ENCODE data around the gene IRAK1.

IRAK1 gene

DNA sequence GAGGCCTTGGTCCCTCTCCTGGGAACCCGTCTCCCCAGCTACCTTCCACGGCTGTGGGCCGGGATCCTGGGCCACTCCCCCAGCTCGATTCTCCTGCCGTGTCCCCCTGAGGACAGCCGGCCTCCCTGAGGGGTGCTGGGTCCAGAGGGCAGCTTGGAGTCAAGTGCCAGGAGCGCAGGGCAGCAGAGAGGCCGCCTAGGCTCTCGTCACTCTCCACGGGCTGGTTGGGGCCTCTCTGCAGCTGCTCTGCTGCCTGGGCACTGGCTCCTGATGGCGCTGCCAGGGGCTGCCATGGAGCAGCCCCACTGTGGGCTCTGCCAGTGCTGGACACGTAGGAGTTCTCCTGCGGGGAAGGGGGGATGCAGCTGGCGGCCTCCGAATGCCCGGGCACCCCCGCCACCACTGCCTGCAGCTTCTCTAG, 6.7 kb downstream of the IRAK1 start:
- peaks cover 15% of the 10 kb centered on the region for H3K4me1 ChIP-seq (ENCODE audit: control insufficient read depth, low read length)
- H3K79me2 ChIP-seq (ENCODE audit: control insufficient read depth, low read length): peaks cover 9% of the 10 kb centered on the region
- H3K4me3 ChIP-seq (ENCODE audit: low read length): no peak overlapping the region
- no peak overlapping the region for H3K4me2 ChIP-seq (ENCODE audit: low read length)
- no peaks in the 10 kb centered on the region for H3K9me2 ChIP-seq (replicated peaks; ENCODE audit: control insufficient read depth, low read length)
- H3F3A ChIP-seq (ENCODE audit: control insufficient read depth, insufficient read depth): no peaks in the 10 kb centered on the region
- H3K36me3 ChIP-seq (ENCODE audit: control insufficient read depth, low read length): peaks cover 58% of the 10 kb centered on the region
- H3K27ac ChIP-seq (ENCODE audit: low read depth, low read length): no peak overlapping the region
- no peaks in the 10 kb centered on the region for H3K27me3 ChIP-seq (ENCODE audit: control insufficient read depth, low read length)
- no peaks in the 10 kb centered on the region for H4K20me1 ChIP-seq (ENCODE audit: control insufficient read depth, insufficient read depth, low read depth, low read length)
- no peaks in the 10 kb centered on the region for H3K9me3 ChIP-seq (ENCODE audit: control insufficient read depth, insufficient read depth, low read length)
- no peak for TF ChIP-seq CTCF (IDR thresholded peaks at IDR 0.05; ENCODE audit: low read depth, low read length, poor library complexity, severe bottlenecking)
- no peak for TF ChIP-seq EZH2phosphoT487 (IDR thresholded peaks at IDR 0.05; ENCODE audit: borderline replicate concordance, low read length)

DNA sequence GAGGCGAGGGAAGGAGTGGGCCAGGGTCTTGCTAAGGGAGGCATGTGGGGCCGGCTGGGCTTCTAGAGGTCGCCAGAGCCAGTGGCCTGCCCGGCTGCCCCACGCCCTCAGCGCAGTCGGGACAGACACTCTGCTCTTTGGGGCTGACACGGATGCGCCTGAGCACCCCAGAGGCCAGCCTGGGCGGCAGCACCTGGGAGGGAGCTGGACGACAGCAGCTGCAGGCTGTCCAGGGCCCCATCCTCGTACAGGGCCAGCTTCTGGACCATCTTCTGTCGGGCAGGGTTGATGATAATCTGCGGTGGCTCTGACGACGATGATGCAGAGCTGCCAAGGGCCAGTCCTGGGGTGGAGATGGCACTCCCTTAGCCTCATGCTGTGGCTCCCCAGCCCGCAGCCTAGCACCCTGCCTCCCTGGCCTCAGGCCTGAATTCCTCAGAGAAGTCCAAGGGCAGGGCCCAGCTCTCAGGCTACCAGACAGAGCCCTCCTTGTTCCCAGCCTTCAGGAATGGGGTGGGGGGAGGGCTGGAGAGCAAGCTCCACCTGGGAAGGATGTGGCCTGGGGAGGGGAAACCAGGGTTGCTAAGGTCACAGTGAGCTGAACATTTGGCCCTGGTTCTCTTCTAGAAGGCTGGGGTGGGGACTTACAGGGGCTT, 7.2 kb downstream of the IRAK1 start:
- Histone ChIP-seq H3K36me3 (ENCODE audit: control insufficient read depth, low read length) (peaks cover 56% of the 10 kb centered on the region), H4K20me1 (ENCODE audit: control insufficient read depth, insufficient read depth, low read depth, low read length) (no peaks in the 10 kb centered on the region), H3F3A (ENCODE audit: control insufficient read depth, insufficient read depth) (no peaks in the 10 kb centered on the region), H3K9me2 (replicated peaks; ENCODE audit: control insufficient read depth, low read length) (no peaks in the 10 kb centered on the region), H3K9me3 (ENCODE audit: control insufficient read depth, insufficient read depth, low read length) (no peaks in the 10 kb centered on the region), H3K27me3 (ENCODE audit: control insufficient read depth, low read length) (no peaks in the 10 kb centered on the region), H3K27ac (ENCODE audit: low read depth, low read length) (no peak overlapping the region), H3K79me2 (ENCODE audit: control insufficient read depth, low read length) (peaks cover 6% of the 10 kb centered on the region), H3K4me1 (ENCODE audit: control insufficient read depth, low read length) (peaks cover 17% of the 10 kb centered on the region), H3K4me3 (ENCODE audit: low read length) (no peak overlapping the region), H3K4me2 (ENCODE audit: low read length) (no peak overlapping the region)
- no peak for TF ChIP-seq CTCF (IDR thresholded peaks at IDR 0.05; ENCODE audit: low read depth, low read length, poor library complexity, severe bottlenecking)

DNA sequence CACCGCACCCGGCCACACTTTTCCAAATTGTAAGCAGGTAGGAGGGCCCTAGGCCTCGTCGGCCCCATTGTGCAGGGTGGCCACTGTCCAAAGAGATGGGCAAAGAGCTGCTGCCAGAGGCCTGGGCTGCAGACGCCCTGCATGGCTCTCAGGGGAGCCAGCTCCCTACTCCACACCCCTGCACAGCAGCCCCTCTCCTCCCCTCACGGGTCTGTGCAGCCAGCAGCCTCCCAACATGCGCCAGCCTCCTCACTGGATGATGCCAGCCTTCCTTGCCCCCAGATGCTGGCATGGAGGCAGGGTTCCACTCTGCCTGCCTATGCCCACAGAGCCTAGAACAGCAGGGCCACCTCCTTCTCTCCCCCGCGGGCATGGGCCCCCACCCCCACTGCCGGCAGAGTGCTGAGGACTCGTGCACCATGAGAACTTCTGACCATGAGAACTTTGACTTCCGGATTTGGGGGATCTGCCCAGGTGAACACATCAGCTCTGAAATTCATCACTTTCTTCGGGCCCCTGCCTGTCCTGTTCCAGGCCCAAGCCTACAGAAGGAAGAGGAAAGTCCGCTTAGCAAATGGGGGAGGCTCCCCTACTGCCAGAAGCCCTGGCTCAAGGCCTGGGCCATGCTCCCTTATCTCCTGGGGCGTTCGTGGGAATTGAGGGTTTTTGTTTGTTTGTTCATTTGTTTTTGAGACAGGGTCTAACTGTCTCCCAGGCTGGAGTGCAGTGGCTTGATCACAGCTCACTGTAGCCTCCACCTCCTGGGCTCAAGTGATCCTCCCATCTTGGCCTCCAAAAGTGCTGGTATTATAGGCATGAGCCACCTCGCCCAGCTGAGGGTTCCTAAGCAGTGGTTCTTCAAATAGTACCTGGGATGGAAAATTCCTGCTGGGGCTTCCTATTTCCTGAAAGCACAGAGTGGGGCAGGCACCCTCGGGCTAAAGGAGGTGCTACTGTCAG, 8.0 kb downstream of the IRAK1 start:
- peaks cover 54% of the 10 kb centered on the region for H3K36me3 ChIP-seq (ENCODE audit: control insufficient read depth, low read length)
- peaks cover 18% of the 10 kb centered on the region for H3K4me1 ChIP-seq (ENCODE audit: control insufficient read depth, low read length)
- no peak overlapping the region for H3K27ac ChIP-seq (ENCODE audit: low read depth, low read length)
- no peak for TF ChIP-seq CTCF (IDR thresholded peaks at IDR 0.05; ENCODE audit: low read depth, low read length, poor library complexity, severe bottlenecking)
- no peak for TF ChIP-seq EZH2phosphoT487 (IDR thresholded peaks at IDR 0.05; ENCODE audit: borderline replicate concordance, low read length)
- no peak overlapping the region for H3K4me2 ChIP-seq (ENCODE audit: low read length)
- no peak overlapping the region for H3K4me3 ChIP-seq (ENCODE audit: low read length)
- no peaks in the 10 kb centered on the region for H3K79me2 ChIP-seq (ENCODE audit: control insufficient read depth, low read length)
- no peaks in the 10 kb centered on the region for H4K20me1 ChIP-seq (ENCODE audit: control insufficient read depth, insufficient read depth, low read depth, low read length)
- no peaks in the 10 kb centered on the region for H3K27me3 ChIP-seq (ENCODE audit: control insufficient read depth, low read length)
- H3F3A ChIP-seq (ENCODE audit: control insufficient read depth, insufficient read depth): no peaks in the 10 kb centered on the region
- no peaks in the 10 kb centered on the region for H3K9me3 ChIP-seq (ENCODE audit: control insufficient read depth, insufficient read depth, low read length)
- no peaks in the 10 kb centered on the region for H3K9me2 ChIP-seq (replicated peaks; ENCODE audit: control insufficient read depth, low read length)

Measured in DOHH2 (cell line).